Activated CD4-positive, alpha-beta T cell treated with anti-CD3 and anti-CD28 coated beads, Interleukin-2, amount 50 U/mL, for 4 hours (primary cell): Measurements from ENCODE around the gene IL17RA.

Experiments
- DNase-seq, 2 experiments: peaks; one replicate each; pipeline ENCODE4 v3.0.0-alpha.2; 2020

IL17RA gene

DNA sequence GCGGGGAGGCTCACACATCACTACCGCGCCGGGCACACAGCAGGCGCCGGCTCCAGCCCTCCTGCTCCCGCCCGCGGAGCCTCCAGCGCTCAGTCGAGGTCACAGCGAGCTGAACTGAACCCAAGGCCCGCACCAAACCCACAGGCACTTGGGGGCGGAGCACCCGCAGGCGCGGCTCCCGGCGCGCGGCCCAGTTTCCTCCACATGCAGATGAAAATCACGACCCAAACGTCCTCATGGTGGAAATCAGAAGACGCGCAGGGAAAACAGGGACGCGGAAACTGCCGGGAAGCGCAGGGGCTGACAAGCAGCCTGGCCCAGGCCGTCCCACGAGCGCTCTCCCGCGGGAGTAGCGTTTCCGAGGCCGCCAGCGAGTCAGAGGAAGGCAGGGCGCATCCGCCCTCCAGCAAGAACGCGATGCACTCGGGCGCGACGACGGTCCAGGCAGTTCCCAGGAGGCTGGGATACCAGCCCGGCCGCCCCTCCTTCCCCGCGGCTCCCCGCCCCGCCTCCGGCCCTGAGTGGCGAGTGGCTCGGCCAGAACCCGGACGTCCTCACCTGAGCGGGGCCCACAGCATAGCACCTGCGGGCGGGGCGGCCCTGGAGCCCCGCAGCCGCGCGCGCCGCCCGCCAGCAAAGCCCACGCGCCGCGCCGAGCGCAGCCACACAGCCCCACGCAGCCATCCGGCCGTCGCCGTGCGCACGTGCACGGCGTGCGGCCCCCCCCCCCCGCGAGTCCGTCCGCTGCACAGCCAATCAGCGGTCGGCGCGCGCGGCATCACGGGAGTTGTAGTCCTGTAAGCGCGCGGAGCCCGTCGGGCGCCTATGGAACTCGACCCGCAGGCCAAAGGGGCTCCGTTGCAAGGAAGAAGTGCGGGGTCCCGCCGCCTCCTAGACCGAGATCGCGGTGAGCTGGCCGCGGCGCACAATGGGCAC, 74.0 kb downstream of the IL17RA start, which contains the start of gene HDHD5:
Gene HDHD5, minus strand, starts transcription at position 710 of the 936 bp plus-strand sequence. Its CDS starts 26 bp downstream, at position 684.
- peak; percentile 89 to 90 for DNase-seq

DNA sequence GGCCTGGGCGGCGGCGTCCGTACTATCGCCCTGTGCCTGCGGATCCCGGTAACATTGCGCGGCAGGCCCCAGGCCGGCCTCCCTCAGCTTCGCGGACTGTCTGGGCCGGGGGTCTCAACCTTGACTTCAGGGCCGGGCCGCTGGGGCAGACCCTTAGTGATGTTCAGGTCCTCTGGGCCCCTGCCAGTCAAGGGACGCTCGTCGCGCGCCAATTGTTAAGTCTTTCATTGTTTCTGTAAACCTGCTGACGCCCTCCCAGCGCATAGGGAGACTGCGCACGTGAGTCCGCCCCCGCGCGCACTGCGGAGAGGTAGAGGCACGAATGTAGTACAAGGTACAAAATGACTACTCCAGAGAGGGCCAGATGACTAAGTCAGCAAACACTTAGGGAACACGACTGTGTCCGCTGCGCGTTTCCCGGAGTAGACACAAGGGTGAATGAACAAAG, 74.7 kb downstream of the IL17RA start:
- DNase-seq = peak; percentile 45 to 53

DNA sequence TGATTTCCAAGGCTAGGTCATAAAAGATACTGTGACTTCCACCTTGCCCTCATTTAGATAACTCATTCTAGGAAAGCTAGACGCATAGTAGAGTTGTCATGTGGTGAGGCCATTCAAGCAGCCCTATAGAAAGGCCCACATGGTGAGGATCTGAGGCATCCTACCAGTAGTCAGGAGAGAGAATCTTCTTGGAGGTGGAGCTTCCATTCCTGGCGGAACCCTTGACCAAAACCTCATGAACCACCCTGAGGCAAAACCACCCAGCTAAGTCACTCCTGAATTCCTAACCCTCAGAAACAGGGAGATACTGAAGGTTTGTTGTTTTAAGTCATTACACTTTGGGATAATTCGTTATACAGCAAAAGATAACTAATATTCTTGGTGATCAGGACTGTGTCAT, 77.2 kb downstream of the IL17RA start:
- DNase-seq = no peak

DNA sequence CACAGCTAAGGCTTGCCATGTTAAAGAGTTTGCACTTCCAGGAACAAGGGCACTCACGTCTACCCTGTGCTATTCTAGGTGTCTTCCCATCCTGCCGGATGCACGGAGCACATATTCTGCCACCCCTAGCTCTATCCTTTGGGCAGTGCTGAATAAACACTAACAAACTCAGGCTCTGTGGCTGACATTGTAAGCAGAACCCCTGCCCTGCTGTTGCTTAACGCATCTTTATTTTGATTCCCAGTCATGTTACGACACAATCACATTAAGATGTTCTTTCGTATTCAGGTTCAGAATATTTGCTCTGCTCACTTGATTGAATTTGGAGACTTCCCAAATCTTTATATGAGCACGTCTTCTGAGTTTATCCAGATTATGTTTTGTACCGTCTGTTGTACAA, 77.9 kb downstream of the IL17RA start:
- no peak for DNase-seq

DNA sequence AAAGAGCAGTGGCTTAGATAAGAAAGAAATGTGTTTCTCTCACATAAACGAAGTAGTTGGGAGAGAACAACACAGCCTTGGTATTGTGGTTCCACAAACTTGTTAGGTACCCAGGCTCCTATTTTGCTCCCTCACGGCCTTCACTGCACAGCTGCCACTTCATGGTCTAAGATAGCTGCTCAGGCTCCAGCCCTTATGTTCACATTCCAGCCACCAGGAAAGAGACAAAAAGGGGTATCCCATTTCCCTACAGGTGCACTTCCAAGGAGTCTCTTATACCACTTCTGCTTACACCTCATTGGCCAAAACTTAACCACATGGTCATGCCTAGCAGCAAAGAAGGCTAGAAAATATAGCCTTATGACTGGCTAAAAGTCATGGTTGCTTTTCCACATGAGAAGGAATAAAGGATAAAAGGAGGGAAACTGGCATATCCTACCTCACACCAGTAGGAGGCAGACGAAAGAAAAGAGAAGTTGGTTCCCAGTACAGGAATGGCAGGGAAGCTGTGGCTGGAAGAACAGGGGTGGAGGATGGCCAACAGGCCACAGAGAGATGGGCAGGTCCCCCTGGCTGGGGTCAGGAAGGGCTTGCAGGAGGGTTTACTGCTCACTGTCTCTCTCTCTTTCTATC, 79.7 kb downstream of the IL17RA start:
- no peak for DNase-seq
